IPS-15b (cell line): ENCODE results near the gene ACOXL.
"Not testable (repeated sequence)": the region's sequence is repeated elsewhere in the genome, so short reads cannot be mapped to it uniquely, and the experiment has no call there.

Experiments
- H3K27me3 ChIP-seq: one replicate; pipeline ENCODE4 v1.6.1; 2013; ENCODE audit warnings: low read length; ENCODE audit not compliant: control insufficient read depth, insufficient read depth
- H3K36me3 ChIP-seq: one replicate; pipeline ENCODE4 v1.6.1; 2013; ENCODE audit warnings: low read length; ENCODE audit not compliant: control insufficient read depth, insufficient read depth
- H3K4me1 ChIP-seq: one replicate; pipeline ENCODE4 v1.6.1; 2013; ENCODE audit warnings: mild to moderate bottlenecking, low read length; ENCODE audit not compliant: control insufficient read depth, insufficient read depth
- H3K4me3 ChIP-seq: one replicate; pipeline ENCODE4 v1.5.1; 2013; ENCODE audit warnings: low read depth, low read length
- H3K9ac ChIP-seq: one replicate; pipeline ENCODE4 v1.6.1; 2013; ENCODE audit warnings: low read depth, mild to moderate bottlenecking, low read length
- H3K9me3 ChIP-seq: one replicate; pipeline ENCODE4 v1.6.1; 2013; ENCODE audit warnings: mild to moderate bottlenecking, low read length; ENCODE audit not compliant: control insufficient read depth, insufficient read depth

Gene ACOXL

DNA sequence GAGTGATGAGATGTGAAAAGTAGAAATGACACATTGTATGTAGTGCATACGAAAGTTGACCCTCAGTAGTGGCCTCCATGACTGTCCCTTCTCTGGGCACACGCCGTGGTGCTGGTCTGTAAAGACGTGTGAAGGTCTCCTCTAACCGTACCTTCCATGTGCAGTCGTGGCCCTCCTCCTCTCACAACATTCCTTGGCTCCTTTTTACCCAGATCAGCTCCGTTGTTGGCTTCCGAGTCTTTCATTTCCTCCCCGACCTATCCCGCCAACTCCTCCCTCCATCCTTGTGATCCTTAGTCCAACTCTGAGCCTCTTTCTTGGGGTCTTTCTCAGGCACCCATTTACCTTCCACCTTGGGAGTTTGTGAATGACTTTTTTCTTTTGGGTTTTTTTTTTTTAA is 227.9 kb downstream of the ACOXL start:
- no peak overlapping the region for H3K9ac ChIP-seq
- no peaks in the 10 kb centered on the region for H3K36me3 ChIP-seq
- H3K4me1 ChIP-seq = no peaks in the 10 kb centered on the region
- H3K9me3 ChIP-seq = no peaks in the 10 kb centered on the region
- H3K4me3 ChIP-seq = no peak overlapping the region
- no peaks in the 10 kb centered on the region for H3K27me3 ChIP-seq

- H3K9me3 ChIP-seq = no peaks in the 10 kb centered on the region
- H3K9ac ChIP-seq = no peak overlapping the region
- no peaks in the 10 kb centered on the region for H3K27me3 ChIP-seq
- no peaks in the 10 kb centered on the region for H3K4me1 ChIP-seq
- H3K4me3 ChIP-seq = no peak overlapping the region
- no peaks in the 10 kb centered on the region for H3K36me3 ChIP-seq
These were observed 228.6 kb downstream of the ACOXL start for GRCh38 chr2:110960954-110961353.

- not testable (repeated sequence) for H3K27me3 ChIP-seq, H3K4me3 ChIP-seq, H3K9me3 ChIP-seq, H3K36me3 ChIP-seq, H3K9ac ChIP-seq, H3K4me1 ChIP-seq
These were observed 229.3 kb downstream of the ACOXL start for GRCh38 chr2:110961643-110962042.

DNA sequence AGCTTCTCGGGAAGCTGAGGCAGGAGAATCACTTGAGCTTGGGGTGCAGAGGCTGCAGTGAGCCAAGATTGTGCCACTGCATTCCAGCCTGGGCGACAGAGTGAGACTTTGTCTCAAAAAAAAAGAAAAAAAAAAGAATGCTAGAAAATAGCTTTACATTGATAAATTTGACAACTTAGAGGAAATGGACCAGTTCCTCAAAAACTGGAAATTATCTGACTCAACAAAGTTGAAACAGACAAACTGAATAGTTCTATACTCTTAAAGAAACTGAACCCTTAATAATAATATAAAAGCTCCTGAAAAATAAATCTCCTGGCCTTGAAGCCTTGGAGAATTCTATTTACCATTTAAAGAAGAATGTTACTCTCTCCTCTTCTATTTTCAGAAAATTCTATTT is 237.3 kb downstream of the ACOXL start:
- peaks cover 2% of the 10 kb centered on the region for H3K36me3 ChIP-seq
- H3K4me3 ChIP-seq = no peak overlapping the region
- no peaks in the 10 kb centered on the region for H3K9me3 ChIP-seq
- H3K27me3 ChIP-seq = no peaks in the 10 kb centered on the region
- H3K9ac ChIP-seq = no peak overlapping the region
- H3K4me1 ChIP-seq = no peaks in the 10 kb centered on the region

- H3K4me3 ChIP-seq = no peak overlapping the region
- H3K4me1 ChIP-seq = no peaks in the 10 kb centered on the region
- no peaks in the 10 kb centered on the region for H3K9me3 ChIP-seq
- H3K9ac ChIP-seq = no peak overlapping the region
- no peaks in the 10 kb centered on the region for H3K27me3 ChIP-seq
- H3K36me3 ChIP-seq = peaks cover 2% of the 10 kb centered on the region
These were observed 237.8 kb downstream of the ACOXL start for GRCh38 chr2:110970201-110970600.

DNA sequence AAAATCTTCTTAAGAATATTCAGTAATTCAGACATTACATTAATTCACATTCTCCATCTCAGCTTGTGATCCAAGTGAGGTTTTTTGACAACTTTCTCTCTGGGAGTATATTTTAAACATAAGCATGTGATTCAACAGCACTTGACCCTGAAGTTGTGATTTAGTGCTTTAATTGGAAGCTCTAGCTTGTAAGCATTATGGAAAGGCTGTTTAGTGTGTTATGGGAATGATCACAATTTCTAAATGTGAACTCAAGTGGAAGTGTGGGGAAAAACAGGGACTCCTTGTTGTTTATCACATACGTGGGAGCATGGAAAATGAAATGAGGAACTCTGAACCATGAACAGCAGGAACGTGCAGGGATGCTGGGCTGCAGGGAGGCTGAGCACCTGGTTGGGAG is 239.4 kb downstream of the ACOXL start:
- Histone ChIP-seq H3K27me3 (no peaks in the 10 kb centered on the region), H3K36me3 (peaks cover 2% of the 10 kb centered on the region), H3K9me3 (no peaks in the 10 kb centered on the region), H3K9ac (no peak overlapping the region), H3K4me1 (no peaks in the 10 kb centered on the region), H3K4me3 (no peak overlapping the region)

GRCh38 chr2:110973262-110973661 is 240.9 kb downstream of the ACOXL start:
- peaks cover 2% of the 10 kb centered on the region for H3K36me3 ChIP-seq
- no peaks in the 10 kb centered on the region for H3K27me3 ChIP-seq
- no peaks in the 10 kb centered on the region for H3K9me3 ChIP-seq
- no peak overlapping the region for H3K9ac ChIP-seq
- no peak overlapping the region for H3K4me3 ChIP-seq
- no peaks in the 10 kb centered on the region for H3K4me1 ChIP-seq

DNA sequence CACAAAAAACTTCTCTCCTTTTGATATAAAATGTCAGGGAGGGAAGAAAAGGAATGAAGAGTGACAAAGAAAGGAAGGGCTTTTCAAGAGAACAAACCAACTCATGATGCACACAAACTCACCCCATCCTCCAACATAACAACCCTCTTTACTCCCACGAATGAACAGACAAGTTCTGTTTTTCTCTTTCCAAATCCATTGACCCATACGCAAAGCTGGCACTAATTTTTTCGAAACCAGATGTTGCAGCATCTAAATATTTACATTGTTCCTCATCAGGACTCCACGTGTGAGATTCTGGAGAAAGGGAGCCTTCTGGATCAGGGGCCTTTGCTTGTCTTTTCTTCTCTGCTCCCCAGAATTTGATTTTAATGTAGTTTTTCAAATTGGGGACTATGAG is 245.0 kb downstream of the ACOXL start:
- no peaks in the 10 kb centered on the region for H3K36me3 ChIP-seq
- H3K9me3 ChIP-seq = no peaks in the 10 kb centered on the region
- no peaks in the 10 kb centered on the region for H3K4me1 ChIP-seq
- H3K9ac ChIP-seq = no peak overlapping the region
- H3K4me3 ChIP-seq = no peak overlapping the region
- H3K27me3 ChIP-seq = no peaks in the 10 kb centered on the region

- Histone ChIP-seq H3K27me3 (no peaks in the 10 kb centered on the region), H3K9me3 (no peaks in the 10 kb centered on the region), H3K4me1 (no peaks in the 10 kb centered on the region), H3K9ac (no peak overlapping the region), H3K4me3 (no peak overlapping the region), H3K36me3 (no peaks in the 10 kb centered on the region)
These were observed 245.8 kb downstream of the ACOXL start for GRCh38 chr2:110978148-110978547.

DNA sequence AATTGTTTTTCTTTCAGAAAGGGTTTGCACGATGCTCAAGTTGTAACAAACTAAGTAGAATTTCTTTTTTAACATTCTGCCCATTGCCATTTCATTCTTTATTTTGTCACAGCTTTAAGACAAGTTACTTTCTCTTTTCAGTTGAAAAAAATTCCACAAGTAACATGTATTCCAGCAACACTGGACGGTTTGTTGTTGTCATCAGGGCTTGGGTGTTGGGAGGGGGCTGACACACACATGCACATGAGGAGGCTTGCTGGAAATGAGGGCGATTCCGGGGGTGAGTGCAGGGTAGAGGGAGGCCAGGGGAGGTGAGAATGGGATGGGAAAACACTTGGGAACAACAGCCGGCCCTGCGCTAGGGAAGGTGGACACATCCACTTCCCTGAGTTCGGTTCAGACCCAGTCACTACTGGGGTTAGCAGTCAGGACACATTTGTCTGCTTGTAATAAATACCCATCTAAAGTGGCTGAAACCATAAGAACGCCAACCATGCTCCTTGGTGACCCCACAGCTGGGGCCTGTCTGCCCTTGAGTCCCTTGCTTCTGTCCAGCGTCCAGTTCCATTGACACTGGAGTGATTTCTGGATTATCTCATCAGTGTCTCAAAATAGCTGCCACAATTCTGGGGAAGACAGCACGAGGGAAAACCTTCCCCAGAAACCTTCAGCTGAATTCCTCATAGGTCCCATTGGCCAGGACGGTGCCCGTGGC is 246.5 kb downstream of the ACOXL start:
- Histone ChIP-seq H3K4me1 (no peaks in the 10 kb centered on the region), H3K9ac (no peak overlapping the region), H3K4me3 (no peak overlapping the region), H3K36me3 (no peaks in the 10 kb centered on the region), H3K9me3 (no peaks in the 10 kb centered on the region), H3K27me3 (no peaks in the 10 kb centered on the region)

DNA sequence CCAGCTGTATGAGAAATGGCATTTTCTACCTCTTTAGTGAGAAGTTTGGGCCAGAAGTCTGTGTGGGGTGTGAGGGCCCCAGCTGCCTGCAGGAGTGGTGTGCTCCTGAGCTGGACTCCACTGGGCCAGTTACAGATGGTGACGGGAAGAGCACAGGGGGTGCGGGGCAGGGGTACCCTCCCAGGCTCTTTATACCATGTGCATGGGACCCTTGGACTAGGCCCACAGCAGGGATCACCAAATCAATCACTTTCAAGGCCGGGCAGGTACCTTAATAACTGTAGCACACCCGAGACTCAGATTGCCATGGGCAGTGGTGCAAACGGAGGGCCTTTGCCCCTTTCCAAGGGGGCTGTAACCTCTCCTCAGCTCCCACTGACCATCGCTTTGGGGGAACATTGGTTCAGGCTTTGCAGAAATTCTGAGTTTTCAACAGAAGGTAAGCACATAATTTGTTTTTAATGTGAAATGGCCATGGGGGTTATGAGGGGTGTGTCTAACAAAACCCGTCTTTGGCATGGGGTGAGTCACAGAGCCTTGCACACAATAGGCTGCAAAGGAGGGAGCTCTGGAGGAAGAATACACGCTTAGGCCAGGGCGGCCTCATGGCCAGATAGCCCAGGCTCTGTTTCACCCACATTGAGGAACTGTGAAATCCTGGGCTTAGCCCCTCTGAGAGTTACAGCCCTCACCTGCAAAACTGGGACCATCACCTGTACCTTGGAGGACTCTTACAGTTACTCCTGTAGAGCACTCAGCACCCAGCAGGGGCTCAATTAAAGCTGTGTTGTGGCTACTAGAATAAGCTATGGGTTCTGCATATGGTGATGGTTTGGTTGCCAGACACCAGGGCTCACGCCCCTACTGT is 247.3 kb downstream of the ACOXL start:
- no peak overlapping the region for H3K4me3 ChIP-seq
- H3K36me3 ChIP-seq = no peaks in the 10 kb centered on the region
- no peaks in the 10 kb centered on the region for H3K4me1 ChIP-seq
- H3K9me3 ChIP-seq = no peaks in the 10 kb centered on the region
- no peaks in the 10 kb centered on the region for H3K27me3 ChIP-seq
- no peak overlapping the region for H3K9ac ChIP-seq
